Ishikawa (cell line): Measurements from ENCODE around the gene DLST.

ENCODE experiments used
- CEBPB ChIP-seq: IDR thresholded peaks from 2 replicates; pipeline ENCODE4 v1.6.1; 2012
- CREB1 ChIP-seq: IDR thresholded peaks from 2 replicates; pipeline ENCODE4 v1.6.1; 2012; ENCODE audit warnings: low read depth
- EGR1 ChIP-seq: IDR thresholded peaks from 2 replicates; pipeline ENCODE4 v1.6.1; 2012
- EP300 ChIP-seq: IDR thresholded peaks from 2 replicates; pipeline ENCODE4 v1.6.1; 2012; ENCODE audit warnings: borderline replicate concordance
- NFIC ChIP-seq: IDR thresholded peaks from 2 replicates; pipeline ENCODE4 v1.6.1; 2012
- REST ChIP-seq: IDR thresholded peaks from 2 replicates; pipeline ENCODE4 v1.6.1; 2012; ENCODE audit warnings: low read depth, mild to moderate bottlenecking
- TAF1 ChIP-seq: IDR thresholded peaks from 2 replicates; pipeline ENCODE4 v1.6.1; 2012; ENCODE audit warnings: low read depth, mild to moderate bottlenecking
- TCF12 ChIP-seq: IDR thresholded peaks from 2 replicates; pipeline ENCODE4 v1.6.1; 2012; ENCODE audit warnings: low read depth
- TEAD4 ChIP-seq: IDR thresholded peaks from 2 replicates; pipeline ENCODE4 v1.6.1; 2012
- USF1 ChIP-seq: IDR thresholded peaks from 2 replicates; pipeline ENCODE4 v1.6.1; 2012

GRCh38 chr14:74932401-74932901, 50.7 kb downstream of the DLST start:
- TF ChIP-seq EGR1 (no peak), TAF1 (no peak), CEBPB (no peak), EP300 (no peak), TCF12 (no peak), NFIC (no peak), USF1 (no peak), CREB1 (no peak), TEAD4 (no peak), REST (no peak)
